Mucosa of descending colon (tissue), 3 donors: ENCODE data around the gene LRFN5. TPM values are rescaled to one million over a fixed set of nuclear protein-coding genes. Genes with fewer than 3 reads are reported as not detected.

Experiments used
- ATAC-seq: fragments of 200-7000 bp; cut with Tn5 transposase; one replicate; pipeline ENCODE4 v1.9.1; 2020; ENCODE audit warnings: mild to moderate bottlenecking, moderate library complexity
- DNase-seq, 3 donors: peaks; one replicate each; pipeline ENCODE4 v3.0.0-alpha.2; 2020
- H3K36me3 ChIP-seq: fragments of 200-600 bp; one replicate; pipeline ENCODE4 v1.8.0; 2021; ENCODE audit warnings: low read depth, mild to moderate bottlenecking
- H3K4me1 ChIP-seq: fragments of 200-600 bp; one replicate; pipeline ENCODE4 v1.8.0; 2021; ENCODE audit warnings: low read depth, mild to moderate bottlenecking
- H3K4me3 ChIP-seq: fragments of 200-600 bp; one replicate; pipeline ENCODE4 v1.8.0; 2021; ENCODE audit warnings: mild to moderate bottlenecking
- H3K9me3 ChIP-seq: fragments of 200-600 bp; one replicate; pipeline ENCODE4 v1.8.0; 2021; ENCODE audit warnings: mild to moderate bottlenecking
- CTCF ChIP-seq: fragments of 200-600 bp; IDR thresholded peaks from one replicate; pipeline ENCODE4 v1.8.0; 2022; ENCODE audit warnings: antibody characterized with exemption, mild to moderate bottlenecking
- intact Hi-C, 2 donors: fragments of 100-400 bp; cut with DNase I in 1 of 2; cut with micrococcal nuclease in 1 of 2; formaldehyde crosslinking; loops; one replicate each; pipeline versions ENCODE4 v1.11.0 to v1.11.1; 2022; cut with DNase I, micrococcal nuclease
- total RNA-seq, 3 donors: library from RNA; stranded (reverse); fragmentation: NEBNext Ultra II Directional in 2 of 3; extraction: Animal tissue kit (Norgen Biotek cat#: 25700) in 2 of 3; gene quantifications; one replicate each; pipeline versions ENCODE4 v1.2.1 to v1.2.4, GENCODE V29; 2021 to 2023
- donor health status: DM: no; HTN: no; CAD: no; lungs with moderate emphysema.
- donor health status: DM: no; HTN: no; CAD: no.
- donor health status: DM: no; HTN: yes; CAD: no.

The LRFN5 gene
- total RNA-seq, 3 donors from 2014 or later: 0.49 to 4.1 (median 0.55) TPM

GRCh38 chr14:41915732-41916131 lies 309.1 kb downstream of the LRFN5 start:
- TF ChIP-seq CTCF: no peak
- intact Hi-C loops: no loop called here
- Histone ChIP-seq H3K4me3 (no peak overlapping the region), H3K4me1 (no peaks in the 10 kb centered on the region), H3K36me3 (no peaks in the 10 kb centered on the region), H3K9me3 (no peaks in the 10 kb centered on the region)
- ATAC-seq (no peak), DNase-seq (no peak)

- intact Hi-C loops: no loop called here
- H3K4me3 ChIP-seq: no peak overlapping the region
- H3K36me3 ChIP-seq: no peaks in the 10 kb centered on the region
- TF ChIP-seq CTCF: no peak
- no peaks in the 10 kb centered on the region for H3K9me3 ChIP-seq
- no peaks in the 10 kb centered on the region for H3K4me1 ChIP-seq
- DNase-seq (no peak), ATAC-seq (no peak)
These were observed 309.6 kb downstream of the LRFN5 start for GRCh38 chr14:41916313-41916712.

GRCh38 chr14:41925409-41925808 lies 318.7 kb downstream of the LRFN5 start:
- no peak for TF ChIP-seq CTCF
- intact Hi-C loops: no loop called here
- DNase-seq: no peak
- H3K4me3 ChIP-seq: no peak overlapping the region
- H3K36me3 ChIP-seq: no peaks in the 10 kb centered on the region
- H3K4me1 ChIP-seq: no peaks in the 10 kb centered on the region
- H3K9me3 ChIP-seq: no peaks in the 10 kb centered on the region
- no peak for ATAC-seq

GRCh38 chr14:41950428-41951151 lies 343.9 kb downstream of the LRFN5 start:
- no peaks in the 10 kb centered on the region for H3K4me1 ChIP-seq
- H3K36me3 ChIP-seq: no peaks in the 10 kb centered on the region
- intact Hi-C loops: no loop called here
- no peak overlapping the region for H3K4me3 ChIP-seq
- ATAC-seq (no peak), DNase-seq (no peak)
- peaks cover 10% of the 10 kb centered on the region for H3K9me3 ChIP-seq
- no peak for TF ChIP-seq CTCF
